ENCODE measurements around the gene DUSP5.
"Not testable (repeated sequence)": the region's sequence is repeated elsewhere in the genome, so short reads cannot be mapped to it uniquely, and the experiment has no call there.

The DUSP5 gene, protein sequence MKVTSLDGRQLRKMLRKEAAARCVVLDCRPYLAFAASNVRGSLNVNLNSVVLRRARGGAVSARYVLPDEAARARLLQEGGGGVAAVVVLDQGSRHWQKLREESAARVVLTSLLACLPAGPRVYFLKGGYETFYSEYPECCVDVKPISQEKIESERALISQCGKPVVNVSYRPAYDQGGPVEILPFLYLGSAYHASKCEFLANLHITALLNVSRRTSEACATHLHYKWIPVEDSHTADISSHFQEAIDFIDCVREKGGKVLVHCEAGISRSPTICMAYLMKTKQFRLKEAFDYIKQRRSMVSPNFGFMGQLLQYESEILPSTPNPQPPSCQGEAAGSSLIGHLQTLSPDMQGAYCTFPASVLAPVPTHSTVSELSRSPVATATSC

DNA sequence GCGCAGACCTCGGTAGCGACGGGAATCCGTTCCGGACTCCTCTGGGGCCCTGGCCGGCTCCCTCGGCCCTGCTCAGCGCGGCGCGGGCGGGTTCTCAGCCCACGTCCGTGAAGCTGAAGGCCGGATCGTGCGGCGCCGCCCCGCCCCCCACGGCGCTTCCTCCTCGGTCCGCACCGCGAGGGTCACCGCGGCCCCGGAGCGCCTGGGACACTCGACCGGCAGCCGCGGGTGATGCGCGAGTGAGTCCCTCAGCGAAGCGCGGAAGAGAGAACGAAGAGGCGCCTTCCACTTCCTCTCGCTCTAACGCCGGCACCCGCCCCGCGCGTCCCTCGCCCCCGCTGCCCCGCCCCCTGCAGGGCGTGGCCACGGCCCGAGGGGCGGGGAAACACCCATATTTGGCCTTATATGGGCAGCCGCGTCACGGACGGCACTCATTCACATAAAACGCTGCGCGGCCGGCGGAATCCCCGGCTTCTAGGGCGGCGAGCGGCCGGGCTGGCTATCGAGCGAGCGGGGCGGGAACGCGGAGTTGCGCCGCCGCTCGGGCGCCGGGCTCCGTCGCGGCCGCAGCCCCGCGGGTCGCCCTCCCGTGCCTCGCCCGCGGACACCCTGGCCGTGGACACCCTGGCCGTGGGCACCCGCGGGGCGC is at the start of gene DUSP5:
Gene DUSP5 (plus strand): TSS at position 470 of the 649 bp plus-strand sequence. CDS start 215 bp downstream, outside the sequence.
- peak; percentile 95 for DNase-seq

DNA sequence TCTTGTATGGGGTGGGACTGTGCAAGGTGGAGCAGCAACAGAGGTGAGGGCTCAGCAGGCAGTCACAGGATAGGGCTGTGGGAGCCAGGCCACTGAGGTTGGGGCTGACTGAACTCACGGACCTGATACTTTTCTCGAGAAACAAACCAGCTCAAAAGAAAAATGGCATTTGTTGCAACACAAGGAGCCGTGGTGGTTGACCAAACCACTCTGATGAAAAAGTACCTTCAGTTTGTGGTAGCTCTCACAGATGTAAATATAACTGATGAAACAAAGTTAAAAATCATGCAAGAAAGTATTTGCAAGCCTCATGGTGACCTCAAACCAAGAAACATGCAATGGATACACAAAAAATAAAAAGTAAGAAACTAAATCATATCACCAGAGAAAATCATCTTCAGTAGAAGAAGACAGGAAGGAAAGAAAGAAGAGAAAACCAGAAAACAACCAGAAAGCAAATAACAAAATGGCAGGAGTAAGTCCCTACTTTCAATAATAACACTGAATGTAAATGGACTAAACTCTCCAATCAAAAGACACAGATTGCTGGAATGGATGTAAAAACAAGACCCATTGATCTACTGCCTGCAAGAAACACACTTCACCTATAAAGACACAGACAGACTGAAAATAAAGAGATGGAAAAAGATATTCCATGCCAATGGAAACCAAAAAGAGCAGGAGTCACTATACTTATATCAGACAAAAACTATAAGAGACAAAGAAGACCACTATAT is 48.9 kb upstream of the DUSP5 start:
- no peak for DNase-seq

DNA sequence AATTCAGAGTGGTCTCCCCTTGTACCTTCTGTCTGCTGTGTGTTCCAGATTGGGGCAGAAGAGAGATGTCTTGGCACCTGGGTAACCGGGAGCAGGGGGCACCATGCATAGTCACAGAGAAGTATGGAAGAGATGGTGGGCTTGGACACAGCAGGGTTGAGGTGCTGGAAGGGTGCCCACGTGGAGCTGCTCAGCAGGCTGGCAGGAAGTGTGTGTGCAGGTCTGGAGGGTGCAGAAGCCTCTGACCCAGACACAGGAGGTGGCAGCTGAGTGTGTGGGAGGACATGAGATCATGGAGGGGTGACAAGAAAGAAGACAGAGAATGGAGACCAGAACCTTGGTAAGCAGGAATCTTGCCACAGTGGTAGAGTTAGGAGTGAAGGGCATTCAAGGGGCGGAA is 42.3 kb upstream of the DUSP5 start:
- peak; percentile 51 for DNase-seq

DNA sequence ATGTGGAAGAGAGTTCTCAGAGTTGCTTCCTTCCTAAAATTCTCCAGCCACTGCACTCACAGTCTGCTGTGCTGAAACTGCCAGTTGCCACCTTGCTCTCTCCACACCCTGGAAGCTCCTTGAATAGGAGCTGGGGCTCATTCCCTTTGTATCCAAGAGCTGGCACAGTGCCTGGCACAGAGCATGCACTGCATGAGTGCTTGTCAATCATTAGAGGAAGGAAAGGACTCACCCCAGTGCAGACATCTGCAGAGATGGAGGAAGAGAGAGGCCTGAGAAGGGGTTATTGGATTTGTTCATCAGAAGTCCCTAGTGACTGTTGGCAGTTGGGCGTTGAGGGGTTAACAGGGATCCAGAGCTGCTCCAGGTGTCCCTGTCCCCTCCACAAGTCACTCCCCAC is 41.7 kb upstream of the DUSP5 start:
- DNase-seq = no peak

DNA sequence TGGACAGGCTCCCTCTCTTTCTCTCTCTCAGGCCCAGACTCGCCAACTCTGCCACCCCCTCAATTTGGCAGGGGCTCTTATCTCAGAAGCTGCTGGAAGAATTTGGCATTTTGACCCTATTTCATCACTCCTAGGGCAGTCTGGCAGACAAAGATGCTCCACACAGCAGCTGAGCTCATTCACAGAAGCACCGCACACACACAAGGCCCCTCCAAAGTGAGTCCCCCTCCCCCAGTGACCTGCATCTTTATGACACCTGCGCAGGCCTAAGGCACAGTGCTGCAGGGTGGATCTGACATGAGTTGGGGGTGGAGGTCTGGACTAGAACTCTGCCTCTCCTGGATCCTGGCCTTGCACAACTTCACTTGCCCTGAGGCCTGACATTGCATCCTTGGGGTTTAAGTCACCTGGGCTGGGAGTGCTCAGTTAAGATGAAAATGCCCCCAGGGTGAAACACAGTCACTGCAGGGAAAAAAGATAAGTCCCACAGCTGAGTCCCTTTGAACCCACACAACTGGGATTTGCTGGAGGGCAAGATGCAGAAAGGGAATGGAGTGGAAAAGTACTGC is 41.1 kb upstream of the DUSP5 start:
- DNase-seq = no peak

DNA sequence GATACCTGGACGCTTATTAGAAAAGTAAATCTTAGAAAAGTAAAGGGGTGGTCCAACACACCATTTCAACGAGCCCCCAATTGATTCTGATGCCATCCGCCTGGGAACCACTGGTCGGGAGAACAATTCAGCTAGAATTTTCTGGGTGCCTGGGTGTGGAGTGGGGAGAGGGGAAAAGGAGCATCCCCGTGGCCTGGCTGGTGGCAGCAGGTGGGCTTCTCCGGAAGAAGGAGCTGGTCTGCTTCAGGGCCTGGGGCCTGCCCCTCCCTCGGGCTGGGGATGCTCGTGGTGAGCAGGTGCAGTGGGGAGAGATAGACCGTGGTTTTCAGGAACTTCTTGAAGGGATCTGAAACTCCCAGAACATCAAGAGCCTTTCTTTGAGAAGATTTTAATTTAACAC is 39.9 kb upstream of the DUSP5 start:
- no peak for DNase-seq

DNA sequence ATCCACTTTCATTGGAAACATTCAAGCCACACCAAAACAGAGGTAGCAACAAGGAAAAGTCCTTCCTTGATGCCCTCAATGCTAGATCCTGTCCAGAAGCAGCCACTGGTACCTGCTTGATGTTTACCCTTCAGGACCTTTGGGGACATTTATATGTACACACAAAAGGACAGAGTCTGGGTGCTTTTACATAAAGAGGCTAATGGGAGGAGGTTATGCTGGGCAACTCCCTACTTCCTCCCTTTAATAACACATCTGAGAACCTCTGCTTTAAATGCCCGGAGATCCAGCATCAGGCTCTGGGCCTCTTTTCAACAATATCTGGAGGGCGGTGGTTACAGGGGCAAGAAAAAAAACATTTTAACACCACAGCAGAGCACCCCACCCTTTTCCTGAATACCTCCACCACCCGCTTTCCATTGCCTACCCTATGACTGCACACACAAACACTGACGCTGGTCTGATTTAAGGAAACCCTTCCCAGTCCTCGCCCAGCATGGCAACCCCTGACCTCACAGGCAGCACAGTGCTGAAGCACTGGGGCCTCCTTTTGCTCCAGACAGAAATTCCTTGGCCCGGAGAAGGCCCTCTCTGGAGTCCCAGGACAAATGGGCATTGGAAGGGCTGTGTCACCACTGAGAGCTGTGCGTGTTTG is 39.3 kb upstream of the DUSP5 start:
- DNase-seq = no peak

DNA sequence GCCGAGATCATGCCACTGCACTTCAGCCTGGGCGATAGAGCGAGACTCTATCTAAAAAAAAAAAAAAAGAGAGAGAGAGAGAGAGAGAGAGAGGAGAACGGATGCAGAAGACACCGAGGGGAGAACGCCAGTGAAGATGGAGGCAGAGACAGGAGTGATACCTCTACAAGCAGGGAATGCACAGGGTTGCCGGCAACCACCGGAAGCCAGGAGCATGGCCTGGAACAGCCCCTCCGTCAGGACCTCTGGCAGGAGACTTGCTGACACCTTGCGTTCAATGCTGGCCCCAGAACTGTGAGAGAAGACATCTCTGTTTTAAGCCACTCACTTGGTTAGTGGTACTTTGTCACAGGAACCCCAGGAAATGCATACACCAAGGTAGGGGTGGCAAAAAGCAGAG is 38.1 kb upstream of the DUSP5 start:
- DNase-seq = no peak

DNA sequence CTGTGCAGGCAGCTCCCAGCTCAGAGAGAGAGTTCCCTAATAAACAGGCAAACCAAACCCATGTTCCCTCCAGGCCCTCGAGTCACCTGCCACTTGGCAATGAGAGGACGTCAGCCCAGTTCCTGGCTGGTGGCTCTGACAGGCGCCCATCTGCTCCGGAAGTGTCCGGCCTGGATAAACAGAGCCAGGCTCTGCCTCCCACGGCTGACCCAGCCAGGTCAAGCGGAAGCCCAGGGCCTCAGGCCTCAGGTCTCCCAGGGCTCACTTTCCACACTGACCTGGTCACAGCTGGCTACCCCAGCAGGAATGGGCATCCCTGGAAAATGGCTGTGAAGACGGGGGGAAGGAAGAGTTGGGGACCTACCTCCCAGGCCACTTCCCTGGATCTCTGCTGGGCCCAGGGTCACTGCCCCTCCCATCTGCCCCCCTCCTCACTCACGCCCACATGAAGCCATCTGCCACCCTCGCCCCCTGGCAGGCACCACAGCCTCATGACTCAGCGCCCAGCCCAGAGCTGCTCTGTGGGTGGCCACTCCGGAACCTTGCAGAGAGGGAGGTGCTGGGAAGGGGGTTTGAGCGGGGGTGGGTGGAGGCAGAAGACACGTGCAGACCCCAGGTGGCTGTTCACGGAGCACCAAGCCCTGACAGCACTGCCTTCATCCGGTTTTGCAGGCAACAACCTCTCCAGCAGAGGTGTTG is 37.4 kb upstream of the DUSP5 start:
- DNase-seq = peak; percentile 38

DNA sequence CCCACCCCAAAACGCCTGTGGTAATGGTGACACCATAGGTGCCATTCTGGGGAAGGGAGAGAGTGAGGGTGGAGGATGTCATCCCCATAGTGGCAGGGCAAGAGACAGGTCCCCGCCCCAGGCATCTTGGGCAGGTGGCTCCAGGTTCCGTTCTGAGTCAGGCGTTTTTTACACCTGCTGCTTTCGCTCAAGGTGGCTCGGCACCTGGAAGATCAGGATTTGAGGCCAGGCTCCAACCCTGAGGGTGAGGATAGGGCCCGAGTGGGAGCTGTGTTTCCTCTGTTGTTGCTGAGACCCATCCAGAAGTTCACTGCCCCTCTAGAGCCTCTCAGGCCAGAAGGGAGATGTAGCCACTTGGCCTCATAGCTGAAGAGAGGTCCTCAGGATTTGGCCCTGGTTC is 36.6 kb upstream of the DUSP5 start:
- DNase-seq = no peak

DNA sequence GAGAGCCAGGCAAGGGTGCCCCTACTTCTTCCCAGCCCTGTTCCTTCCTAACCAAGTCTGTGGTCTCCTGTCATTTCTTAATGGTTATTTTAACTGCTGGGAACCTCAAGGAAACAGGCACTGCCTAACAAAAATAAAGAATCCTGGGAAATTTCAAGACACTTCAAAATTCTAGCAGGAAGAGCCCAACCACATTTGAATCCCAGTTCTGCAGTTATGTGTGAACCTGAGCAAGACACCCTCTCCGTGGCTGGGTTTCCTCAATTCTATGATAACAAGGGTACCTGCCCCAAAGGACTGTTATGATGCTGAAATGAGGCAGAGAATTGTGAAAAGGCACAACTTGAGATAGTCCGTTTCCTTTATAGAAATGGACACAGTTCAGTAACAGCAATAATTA is 36.2 kb upstream of the DUSP5 start:
- no peak for DNase-seq

DNA sequence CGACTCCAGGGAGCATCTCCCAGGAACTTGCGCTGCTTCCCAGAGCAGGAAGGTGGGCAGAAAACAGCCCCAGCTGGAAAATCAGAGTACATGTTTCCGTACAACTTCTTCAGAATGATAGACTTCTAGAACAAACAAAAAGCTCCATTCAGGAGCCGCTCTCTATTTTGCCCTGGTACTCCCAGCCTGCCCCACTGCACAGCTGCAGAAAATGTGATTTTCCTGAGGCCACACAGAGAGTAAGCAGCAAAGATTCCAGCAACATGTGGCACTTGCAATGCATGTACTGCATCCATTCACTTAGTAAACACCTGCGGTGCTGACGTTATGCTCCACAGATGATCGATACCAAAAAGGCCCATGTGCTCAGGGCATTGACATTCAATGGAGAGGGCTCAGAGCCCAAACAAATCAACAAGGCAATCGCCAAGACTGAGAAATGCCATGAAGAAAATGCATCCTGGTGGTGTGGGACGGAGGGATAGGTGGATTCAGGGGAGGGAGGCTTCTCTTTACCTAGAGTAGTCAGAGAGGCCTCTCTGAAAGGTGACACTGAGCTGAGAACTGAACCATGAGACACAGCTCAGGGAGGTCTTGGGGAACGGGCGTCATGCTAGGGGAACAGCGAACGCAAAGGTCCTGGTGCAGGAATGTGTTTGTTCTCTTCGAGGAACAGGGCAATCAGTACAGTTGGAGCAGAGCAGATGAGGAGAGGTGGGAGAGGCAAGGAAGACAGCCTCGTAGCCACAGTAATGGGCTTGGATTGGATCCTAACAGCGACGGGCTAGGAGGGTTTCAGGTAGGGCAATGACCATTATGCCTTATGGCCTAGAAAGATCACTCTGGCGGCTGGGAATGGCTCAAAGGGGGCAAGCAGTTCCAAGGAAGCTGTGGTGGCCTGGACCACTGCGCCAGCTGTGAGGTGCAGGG is 35.3 kb upstream of the DUSP5 start:
- DNase-seq = no peak

DNA sequence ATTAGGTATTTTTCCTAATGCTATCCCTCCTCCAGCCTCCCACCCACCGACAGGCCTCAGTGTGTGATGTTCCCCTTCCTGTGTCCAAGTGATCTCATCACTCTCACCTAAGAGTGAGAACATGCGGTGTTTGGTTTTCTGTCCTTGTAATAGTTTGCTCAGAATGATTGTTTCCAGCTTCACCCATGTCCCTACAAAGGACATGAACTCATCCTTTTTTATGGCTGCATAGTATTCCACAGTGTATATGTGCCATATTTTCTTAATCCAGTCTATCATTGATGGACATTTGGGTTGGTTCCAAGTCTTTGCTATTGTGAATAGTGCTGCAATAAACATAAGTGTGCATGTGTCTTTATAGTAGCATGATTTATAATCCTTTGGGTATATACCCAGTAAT is 29.4 kb upstream of the DUSP5 start:
- not testable (repeated sequence) for DNase-seq

DNA sequence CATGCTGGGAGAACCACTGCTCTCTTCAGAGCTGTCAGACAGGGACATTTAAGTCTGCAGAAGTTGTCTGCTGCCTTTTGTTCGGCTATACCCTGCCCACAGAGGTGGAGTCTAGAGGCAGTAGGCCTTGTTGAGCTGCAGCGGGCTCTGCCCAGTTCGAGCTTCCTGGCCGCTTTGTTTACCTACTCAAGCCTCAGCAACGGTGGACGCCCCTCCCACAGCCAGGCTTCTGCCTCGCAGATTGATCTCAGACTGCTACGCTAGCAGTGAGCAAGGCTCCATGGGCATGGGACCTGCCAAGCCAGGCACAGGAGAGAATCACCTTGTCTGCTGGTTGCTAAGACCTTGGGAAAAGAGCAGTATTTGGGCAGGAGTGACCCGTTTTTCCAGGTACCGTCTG is 27.2 kb upstream of the DUSP5 start:
- not testable (repeated sequence) for DNase-seq

DNA sequence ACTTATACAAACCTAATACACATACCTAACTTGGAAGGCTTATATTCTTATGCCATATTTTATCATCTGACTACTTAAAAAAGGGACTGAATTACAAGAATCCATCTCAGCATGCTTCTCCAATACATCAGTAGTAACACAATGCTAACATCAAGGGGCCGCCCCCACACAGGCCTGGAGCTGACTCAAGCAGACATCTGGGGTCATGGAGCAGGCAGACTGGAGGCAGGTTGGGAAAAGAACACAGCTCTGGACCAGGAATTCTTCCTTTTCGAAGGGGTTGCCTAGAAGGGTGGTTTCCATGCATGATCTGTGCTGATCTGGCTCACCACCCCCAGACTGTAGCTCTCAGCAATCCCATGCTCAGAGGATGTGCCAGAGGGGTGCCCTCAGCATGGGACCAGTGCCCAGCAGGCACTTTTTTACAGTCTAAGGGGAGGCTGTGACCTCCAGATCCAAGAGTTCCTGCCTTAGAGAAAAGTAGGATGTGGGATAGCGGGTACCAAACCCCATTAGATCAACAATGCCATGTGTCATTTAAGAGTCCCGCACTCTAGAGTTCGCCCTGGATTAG is 26.1 kb upstream of the DUSP5 start:
- no peak for DNase-seq

DNA sequence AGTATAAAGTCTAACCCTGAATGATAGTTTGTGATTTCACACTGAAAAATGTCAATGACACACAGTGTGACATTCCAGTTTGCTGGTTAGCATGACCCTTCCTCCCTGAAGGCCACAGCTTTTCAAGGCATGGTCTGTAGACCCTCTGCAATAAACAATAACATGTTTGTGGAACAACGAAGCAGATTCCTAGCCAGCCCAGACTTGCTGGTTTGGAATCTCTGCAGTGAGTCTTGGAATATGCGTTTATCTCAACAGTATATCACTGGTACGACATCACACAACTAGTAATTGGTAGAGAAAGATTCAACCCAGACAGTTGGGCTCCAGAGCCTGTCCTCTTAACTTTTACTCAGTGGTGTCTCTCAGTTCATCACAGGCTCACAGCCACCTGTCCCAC is 23.7 kb upstream of the DUSP5 start:
- DNase-seq = no peak

DNA sequence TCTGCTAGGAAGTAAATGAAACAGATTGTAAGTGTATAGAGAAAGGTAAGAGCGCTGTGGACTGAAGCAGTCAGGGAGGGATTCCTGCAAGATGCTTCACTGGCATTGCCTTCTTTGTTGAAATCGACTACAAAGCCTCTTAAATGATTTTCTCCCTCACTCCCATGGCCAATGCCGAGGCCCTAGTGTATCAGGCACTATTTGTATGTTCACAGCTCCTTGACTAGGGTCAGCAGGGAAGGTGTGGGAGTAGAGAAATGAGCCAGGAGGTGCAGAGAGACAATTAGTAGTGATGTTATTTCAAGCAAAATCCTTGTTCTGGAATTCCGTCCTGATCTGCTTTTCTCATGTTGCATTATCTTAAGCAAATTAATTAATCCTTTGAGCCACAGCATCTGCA is 22.9 kb upstream of the DUSP5 start:
- DNase-seq = no peak

DNA sequence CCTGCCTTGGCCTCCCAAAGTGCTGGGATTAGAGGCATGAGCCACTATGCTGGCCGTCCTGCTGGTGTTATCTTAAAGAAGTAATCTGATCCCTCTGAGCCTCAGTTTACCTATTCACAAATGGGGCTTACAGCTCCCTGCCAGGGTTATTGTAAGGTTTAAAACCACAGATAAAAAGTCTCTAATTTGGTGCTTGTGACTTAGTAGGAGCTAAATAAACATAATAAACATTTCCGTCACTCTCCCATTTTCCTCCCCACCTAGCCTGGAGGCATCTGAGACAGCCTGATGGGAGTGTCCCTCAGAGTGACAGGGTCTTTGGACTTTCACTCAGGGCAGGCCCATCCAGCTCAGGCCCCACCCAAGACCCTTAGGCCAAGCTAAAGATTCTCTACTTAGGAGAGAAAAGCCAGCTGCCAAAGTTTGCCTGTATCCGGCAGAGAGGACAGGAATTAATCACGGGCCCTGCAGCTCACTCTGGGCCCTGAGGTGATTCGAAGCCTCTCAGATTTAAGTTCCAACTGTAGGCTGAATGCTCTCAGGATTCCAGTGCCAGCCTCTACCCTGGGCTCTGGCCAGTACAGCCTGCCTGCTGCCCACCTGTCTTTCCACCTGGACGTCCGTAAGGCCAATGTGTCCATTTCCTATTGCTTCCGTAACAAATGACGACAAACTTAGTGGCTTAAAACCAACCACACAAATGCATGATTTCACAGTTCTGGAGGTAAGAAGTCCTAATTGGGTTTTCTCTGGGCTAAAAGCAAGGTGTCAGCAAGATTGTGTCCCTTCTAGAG is 21.8 kb upstream of the DUSP5 start:
- no peak for DNase-seq

DNA sequence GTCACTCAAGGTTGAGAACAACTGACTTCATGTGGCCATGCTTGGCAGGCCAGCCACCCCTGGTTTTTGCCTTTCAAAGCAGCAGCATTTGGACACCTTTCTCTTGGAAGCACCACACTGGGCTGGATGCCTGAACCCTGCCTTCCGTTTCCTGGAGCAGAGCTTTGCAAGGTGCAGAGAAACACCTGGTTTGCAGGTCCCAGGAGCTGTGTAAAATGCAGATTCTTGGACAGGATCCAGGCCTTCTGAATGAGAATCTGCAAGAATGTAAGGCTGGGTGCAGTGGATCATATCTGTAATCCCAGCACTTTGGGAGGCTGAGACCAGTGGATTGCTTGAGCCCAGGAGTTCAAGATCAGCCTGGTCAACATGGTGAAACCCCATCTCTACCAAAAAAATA is 18.0 kb upstream of the DUSP5 start:
- no peak for DNase-seq

DNA sequence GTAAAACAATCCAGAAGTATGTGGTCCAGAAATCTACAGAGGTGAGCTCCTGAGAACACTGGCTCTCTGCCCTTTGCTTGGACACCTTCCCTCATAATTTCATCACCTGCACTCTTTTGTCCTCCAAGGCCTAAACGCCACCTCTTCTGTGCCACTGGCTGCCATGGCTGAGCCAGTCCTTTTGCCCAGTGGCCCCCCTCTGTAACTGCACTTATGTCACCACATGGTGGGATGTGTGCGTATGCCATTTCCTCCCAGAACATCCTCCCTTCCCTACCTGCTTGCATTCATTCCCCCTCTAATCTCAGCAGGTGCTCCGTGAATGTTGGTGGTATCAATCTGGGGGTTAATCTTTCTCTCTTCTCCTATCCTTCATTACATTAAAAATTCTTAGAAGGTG is 17.3 kb upstream of the DUSP5 start:
- DNase-seq = no peak

Measured in activated CD4-positive, alpha-beta T cell treated with anti-CD3 and anti-CD28 coated beads for 48 hours (primary cell).